ENCODE data around the gene GANC. TPM values are rescaled to one million over a fixed set of nuclear protein-coding genes. Genes with fewer than 3 reads are reported as not detected.

GANC gene
- total RNA-seq, 2 donors from 2014 or later, result 39.8 to 47.6 TPM

GRCh38 chr15:42367041-42367440, 94.0 kb downstream of the GANC start:
- Histone ChIP-seq H3K9ac (ENCODE audit: low read depth in 2 of 2, low read length in 2 of 2) (no peak overlapping the region), H3K36me3 (no peaks in the 10 kb centered on the region), H3K27me3 (no peaks in the 10 kb centered on the region), H3K9me3 (no peaks in the 10 kb centered on the region), H3K27ac (no peak overlapping the region), H3K4me3 (no peak overlapping the region), H3K4me1 (no peaks in the 10 kb centered on the region)
- no peak for TF ChIP-seq CTCF (IDR thresholded peaks at IDR 0.05)
- DNase-seq, result no peak
- intact Hi-C loops (cut with DNase I), result no loop called here

- intact Hi-C loops (cut with DNase I), result no loop called here
- Histone ChIP-seq H3K9ac (ENCODE audit: low read depth in 2 of 2, low read length in 2 of 2) (no peak overlapping the region), H3K27ac (no peak overlapping the region), H3K9me3 (no peaks in the 10 kb centered on the region), H3K36me3 (no peaks in the 10 kb centered on the region), H3K27me3 (no peaks in the 10 kb centered on the region), H3K4me3 (no peak overlapping the region), H3K4me1 (no peaks in the 10 kb centered on the region)
- no peak for DNase-seq
- no peak for TF ChIP-seq CTCF (IDR thresholded peaks at IDR 0.05)
These were observed 95.1 kb downstream of the GANC start for GRCh38 chr15:42368096-42368495.

- intact Hi-C loops (cut with DNase I), result no loop called here
- no peaks in the 10 kb centered on the region for H3K4me1 ChIP-seq
- TF ChIP-seq CTCF (IDR thresholded peaks at IDR 0.05), result no peak
- H3K9ac ChIP-seq (ENCODE audit: low read depth in 2 of 2, low read length in 2 of 2), result no peak overlapping the region
- no peak for DNase-seq
- H3K36me3 ChIP-seq, result no peaks in the 10 kb centered on the region
- H3K9me3 ChIP-seq, result no peaks in the 10 kb centered on the region
- no peaks in the 10 kb centered on the region for H3K27me3 ChIP-seq
- no peak overlapping the region for H3K27ac ChIP-seq
- H3K4me3 ChIP-seq, result no peak overlapping the region
These were observed 98.1 kb downstream of the GANC start for GRCh38 chr15:42371096-42371495.

- no peak for TF ChIP-seq CTCF (IDR thresholded peaks at IDR 0.05)
- Histone ChIP-seq H3K4me1 (no peaks in the 10 kb centered on the region), H3K9ac (ENCODE audit: low read depth in 2 of 2, low read length in 2 of 2) (no peak overlapping the region), H3K36me3 (no peaks in the 10 kb centered on the region), H3K27ac (no peak overlapping the region), H3K27me3 (no peaks in the 10 kb centered on the region), H3K9me3 (no peaks in the 10 kb centered on the region), H3K4me3 (no peak overlapping the region)
- intact Hi-C loops (cut with DNase I), result no loop called here
- no peak for DNase-seq
These were observed 100.3 kb downstream of the GANC start for GRCh38 chr15:42373274-42373673.

- no peak for TF ChIP-seq CTCF (IDR thresholded peaks at IDR 0.05)
- Histone ChIP-seq H3K4me1 (no peaks in the 10 kb centered on the region), H3K27me3 (no peaks in the 10 kb centered on the region), H3K27ac (no peak overlapping the region), H3K9ac (ENCODE audit: low read depth in 2 of 2, low read length in 2 of 2) (no peak overlapping the region), H3K4me3 (no peak overlapping the region), H3K9me3 (no peaks in the 10 kb centered on the region), H3K36me3 (no peaks in the 10 kb centered on the region)
- no peak for DNase-seq
- intact Hi-C loops (cut with DNase I), result no loop called here
These were observed 100.9 kb downstream of the GANC start for GRCh38 chr15:42373936-42374335.

GRCh38 chr15:42374810-42375209, 101.8 kb downstream of the GANC start:
- H3K36me3 ChIP-seq, result no peaks in the 10 kb centered on the region
- H3K4me3 ChIP-seq, result no peak overlapping the region
- intact Hi-C loops (cut with DNase I), result no loop called here
- H3K27ac ChIP-seq, result no peak overlapping the region
- TF ChIP-seq CTCF (IDR thresholded peaks at IDR 0.05), result no peak
- DNase-seq, result no peak
- no peak overlapping the region for H3K9ac ChIP-seq (ENCODE audit: low read depth in 2 of 2, low read length in 2 of 2)
- H3K27me3 ChIP-seq, result no peaks in the 10 kb centered on the region
- H3K4me1 ChIP-seq, result no peaks in the 10 kb centered on the region
- H3K9me3 ChIP-seq, result no peaks in the 10 kb centered on the region
